ENCODE results near the gene KLHL7.
"Not testable (repeated sequence)": the region's sequence is repeated elsewhere in the genome, so short reads cannot be mapped to it uniquely, and the experiment has no call there.

KLHL7 gene

DNA sequence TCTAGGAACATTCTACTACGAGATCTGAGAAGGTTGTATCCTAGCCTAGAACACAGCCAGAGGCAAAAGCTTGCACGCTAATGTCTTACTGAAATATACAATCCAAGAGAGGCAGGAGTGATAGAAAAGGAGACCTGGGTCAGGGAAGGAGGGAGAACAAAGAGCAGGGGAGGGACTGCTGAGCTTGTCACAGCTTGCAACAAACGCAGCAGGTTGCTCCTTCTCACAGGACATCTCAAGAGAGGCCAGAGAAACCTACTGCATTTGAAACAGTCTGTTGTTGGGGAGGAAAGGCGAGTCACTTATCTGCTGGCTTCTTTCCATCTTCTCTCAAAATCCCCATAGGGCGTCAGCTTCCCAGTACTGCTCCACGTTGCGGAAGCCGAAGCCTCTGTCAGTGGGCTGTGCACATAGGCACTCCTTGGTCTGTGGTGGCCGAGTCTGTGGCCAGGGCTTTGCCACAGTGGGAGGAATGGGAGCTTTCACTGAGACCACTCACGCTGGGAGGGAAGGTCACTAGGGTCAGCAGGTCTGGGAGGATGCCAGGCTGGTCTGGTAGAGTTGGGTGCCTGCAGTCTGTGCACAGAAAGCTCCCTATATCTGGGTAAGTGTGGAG lies 115.2 kb downstream of the KLHL7 start:
- DNase-seq = no peak

DNA sequence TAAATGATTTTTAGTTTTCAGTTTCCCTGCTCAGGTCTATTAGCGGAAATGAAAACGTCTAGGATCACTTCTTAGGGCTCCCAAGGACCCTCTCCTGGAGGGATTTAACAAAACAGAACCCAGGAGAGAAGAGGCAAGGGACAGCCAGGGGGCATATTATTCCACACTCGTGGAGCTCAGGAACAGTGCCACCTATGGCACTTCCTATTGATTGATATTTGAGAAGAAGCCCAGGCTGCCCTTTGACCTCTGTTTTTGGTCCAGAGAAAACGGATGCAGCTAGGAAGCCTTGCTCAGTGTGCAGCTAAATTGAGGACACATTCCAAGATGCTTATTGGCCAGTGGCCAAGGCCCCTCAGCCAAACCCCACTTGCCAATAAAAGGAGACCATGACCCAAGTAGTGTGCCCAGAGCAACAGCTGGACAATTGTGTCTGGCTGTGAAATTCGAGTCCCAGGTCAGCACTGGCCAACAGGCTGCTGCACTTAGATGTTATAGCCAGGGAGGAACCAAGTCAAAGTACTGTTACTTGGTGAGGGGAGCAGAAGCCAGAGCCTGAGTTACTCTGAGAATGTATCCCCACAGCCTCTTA lies 117.0 kb downstream of the KLHL7 start:
- no peak for DNase-seq

DNA sequence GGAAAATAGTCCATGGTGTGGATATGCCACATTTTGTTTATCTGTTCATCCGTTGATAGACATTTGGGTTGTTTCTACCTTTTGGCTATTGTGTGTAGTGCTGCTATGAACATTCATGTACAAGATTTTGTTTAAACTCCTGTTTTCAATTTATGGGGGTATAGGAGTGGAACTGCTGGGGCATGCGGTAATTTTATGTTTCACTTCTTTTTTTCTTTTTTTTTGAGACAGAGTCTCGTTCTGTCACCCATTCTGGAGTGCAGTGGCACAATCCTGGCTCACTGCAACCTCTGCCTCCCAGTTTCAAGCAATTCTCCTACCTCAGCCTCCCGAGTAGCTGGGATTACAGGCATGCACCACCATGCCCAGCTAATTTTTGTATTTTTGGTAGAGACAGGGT lies 118.8 kb downstream of the KLHL7 start:
- DNase-seq = not testable (repeated sequence)

DNA sequence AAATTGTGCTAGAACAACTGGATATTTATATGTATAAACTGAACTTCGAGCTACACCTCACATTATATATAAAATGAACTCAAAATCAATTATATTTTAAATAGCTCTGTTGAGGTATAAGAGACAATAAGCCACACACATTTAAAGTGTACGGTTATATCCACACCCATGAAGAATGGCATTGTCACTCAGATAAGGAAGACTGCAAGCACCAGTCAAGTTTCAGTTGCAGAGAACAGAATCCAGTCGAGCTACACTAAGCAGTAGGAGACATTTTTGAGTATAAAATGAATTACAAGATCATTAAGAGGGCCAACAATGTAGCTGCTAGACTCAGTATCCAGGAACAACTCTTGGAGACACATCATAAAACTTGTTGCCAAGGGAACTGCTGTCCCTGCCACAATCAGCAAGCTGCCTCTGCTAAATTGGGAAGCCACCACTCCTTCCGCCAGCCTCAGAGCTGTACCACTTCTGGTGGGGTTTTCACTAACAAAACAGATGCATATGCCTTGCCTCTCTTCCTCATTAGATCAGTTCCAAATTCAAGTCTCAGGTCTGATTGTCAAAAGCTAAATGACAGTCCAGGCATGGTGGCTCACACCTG lies 121.4 kb downstream of the KLHL7 start:
- DNase-seq = no peak
